GM12873 (cell line): Measurements from ENCODE around the gene NEFH.

Experiments
- CTCF ChIP-seq: IDR thresholded peaks from 2 replicates; pipeline ENCODE4 v1.5.1; 2012; ENCODE audit warnings: low read depth, mild to moderate bottlenecking, moderate library complexity, low read length, control low read depth; ENCODE audit not compliant: insufficient read depth; ENCODE audit errors: missing control alignments

Gene NEFH

DNA sequence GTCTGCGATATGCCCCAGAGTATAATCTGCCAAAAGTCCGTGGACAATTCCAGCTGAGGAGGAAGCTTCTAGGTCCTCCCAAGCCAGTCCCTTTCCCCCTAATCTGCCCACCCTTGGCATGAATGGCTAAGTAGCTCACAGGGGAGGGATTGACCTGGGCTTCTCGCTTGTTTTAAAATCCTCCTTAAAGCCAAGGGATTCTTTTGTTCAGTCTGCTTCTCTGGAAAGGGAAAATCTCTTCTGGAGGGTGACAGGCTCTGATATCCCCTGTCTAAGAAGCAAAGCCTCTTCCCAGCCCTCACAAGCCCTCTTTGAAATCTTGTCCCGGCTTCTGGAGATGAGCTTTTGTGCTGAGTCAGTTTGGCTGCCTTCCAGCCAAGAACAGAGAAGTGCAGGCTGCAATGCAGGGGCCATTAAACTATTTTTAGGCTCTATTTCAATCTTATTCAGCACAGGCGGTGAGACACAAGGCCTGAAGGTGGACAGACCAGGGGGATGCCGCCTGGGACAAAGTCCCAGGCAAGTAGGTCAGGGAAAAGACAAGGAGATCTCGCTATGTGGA, 23.9 kb downstream of the NEFH start:
- no peak for TF ChIP-seq CTCF

DNA sequence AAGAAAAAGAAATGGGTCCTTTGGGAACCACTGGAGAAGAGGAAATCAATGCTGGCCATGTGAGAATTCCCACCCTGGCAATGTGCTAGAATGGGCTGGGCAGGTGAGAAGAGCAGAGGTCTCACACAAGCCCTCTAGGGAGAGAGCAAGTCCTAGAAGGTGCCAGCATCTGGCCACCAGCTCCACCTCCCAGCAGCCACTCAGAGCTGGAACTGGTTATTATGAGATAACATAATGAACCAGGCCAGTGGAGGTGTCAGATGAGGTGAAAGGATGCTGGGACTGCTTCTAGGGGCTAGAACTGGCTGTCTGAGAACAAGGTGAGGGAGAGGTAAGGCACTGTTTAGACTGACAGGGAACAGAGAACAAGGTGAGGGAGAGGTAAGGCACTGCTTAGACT, 29.3 kb downstream of the NEFH start:
- TF ChIP-seq CTCF: no peak

DNA sequence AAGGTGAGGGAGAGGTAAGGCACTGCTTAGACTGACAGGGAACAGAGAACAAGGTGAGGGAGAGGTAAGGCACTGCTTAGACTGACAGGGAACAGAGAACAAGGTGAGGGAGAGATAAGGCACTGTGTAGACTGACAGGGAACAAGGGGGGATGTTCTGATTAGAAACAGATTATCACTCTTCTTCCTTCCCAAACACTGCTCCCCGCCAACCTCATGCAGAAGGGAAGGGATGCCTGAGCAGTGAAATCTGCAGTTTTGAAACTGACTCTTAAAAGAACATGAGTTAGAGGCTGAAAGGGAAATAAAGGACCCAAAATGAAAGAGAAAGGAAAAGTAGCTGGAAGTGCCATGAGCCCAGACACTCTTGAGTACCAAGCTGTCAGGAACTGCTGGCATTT, 29.8 kb downstream of the NEFH start:
- no peak for TF ChIP-seq CTCF

DNA sequence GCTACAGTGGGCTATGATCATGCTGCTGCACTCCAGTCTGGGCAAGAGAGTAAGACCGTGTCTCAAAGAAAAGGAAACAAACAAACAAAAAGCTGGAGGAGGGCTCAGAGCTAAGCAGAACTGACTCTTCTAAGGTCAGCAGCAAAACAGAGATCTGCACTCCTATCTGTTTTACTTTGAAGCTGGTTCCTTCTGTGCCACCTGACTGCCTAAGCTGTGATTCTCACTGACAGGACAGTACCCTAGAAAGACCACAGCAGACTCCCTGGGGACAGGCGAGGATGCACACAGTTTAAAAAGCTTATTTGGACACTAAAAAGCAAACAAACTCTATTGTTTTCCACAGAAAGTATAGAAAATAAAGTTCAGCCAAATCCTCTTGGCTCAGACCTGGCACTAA, 30.5 kb downstream of the NEFH start:
- no peak for TF ChIP-seq CTCF

DNA sequence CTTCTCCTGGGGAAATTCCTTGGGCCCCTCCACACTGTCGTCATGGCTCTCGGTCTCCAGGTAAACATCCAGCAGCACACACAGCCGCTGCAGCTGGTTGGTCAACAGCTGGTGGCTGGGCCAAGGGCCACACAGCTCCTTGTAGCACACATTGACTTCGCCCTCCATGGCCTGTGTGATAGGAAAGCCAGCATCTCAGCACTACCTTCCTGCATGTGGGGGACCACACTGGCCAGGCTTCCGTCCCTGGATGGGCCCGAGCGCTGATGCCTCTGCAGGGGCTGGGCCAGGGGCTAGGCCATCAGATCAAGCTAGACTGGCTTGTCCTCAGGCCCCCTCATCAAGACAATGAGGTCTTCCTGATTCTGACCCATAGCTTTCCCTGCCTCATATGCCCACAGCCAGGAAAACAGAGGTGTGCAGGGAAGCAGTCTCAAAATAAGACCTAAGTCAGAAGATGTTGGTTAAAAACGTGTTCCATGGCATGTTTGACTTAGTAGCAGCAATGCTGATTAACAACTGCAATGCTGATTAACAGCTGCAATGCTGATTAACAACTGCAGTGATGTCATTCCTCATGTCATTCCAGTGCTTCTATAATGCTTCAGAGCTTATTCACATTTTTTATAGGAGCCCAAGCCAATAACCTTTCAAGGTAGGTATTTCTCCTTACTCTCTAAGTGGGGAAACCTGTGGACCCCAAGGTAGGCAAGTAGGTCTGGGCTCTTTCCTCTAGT, 31.3 kb downstream of the NEFH start:
- TF ChIP-seq CTCF: no peak

- no peak for TF ChIP-seq CTCF
Observed at GRCh38 chr22:29512031-29512430, 32.0 kb downstream of the NEFH start.

DNA sequence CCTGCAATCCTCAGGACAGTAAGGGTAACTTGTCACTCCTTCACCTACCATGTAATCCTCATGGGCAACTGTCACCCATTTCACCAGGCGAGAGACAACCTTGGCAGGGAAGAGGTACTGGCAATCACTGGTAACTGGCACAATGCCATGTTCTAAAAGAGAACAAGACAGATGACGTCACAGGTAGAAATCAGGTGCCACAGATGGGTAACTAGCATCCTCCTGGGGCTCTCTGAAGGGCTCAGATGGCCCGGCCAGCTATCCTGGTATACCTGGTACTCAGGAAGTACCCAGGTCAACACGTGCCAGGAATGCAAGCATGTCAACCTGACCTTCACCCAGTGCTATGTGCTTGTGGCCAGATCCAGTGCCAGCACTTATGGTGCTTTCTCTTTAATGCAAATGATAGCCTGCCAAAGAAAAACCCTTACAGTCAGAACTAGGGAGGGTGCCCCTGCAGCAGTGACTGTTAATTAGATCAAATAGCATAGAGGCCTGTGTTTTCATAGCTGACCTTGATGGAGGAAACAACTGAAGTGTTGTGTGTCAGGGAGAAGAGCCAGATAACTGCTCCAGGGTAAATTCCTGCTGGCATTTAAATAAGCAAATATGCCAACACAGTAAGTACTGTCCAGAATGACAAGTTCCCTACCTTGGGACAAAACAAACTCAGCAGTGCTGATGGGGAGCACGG, 37.3 kb downstream of the NEFH start:
- no peak for TF ChIP-seq CTCF
